ENCODE measurements around the gene PRPF19.

DNA sequence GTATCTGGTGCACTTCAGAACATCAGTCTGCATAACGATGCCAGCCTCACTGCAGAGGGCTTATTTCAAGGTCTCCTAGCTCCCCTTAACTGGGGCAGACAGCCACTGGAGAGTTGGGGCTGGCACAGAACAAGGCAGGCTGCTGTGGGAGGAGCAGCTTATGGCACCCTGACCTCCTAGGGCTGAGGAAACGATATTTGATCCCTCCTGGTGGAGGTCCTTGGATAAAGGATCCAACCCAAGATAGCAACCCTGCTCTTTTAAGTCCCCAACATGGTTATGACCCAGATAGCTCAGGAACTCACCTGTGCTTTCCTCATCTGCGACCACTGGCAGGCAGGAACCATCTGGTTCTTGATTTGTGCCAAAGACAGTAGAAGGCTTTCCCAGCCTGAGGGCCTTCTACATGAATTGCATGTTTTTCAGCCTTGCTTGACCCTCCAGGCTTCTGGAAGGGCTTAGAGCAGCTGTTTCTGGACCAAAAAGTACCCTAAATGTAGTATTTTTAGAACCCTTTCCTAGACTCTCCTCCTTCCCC is 10.4 kb upstream of the PRPF19 start:
- TF ChIP-seq CTCF (IDR thresholded peaks at IDR 0.05) (no peak), POLR2A (IDR thresholded peaks at IDR 0.05) (no peak)
